Measurements from ENCODE around the gene GALNT7. TPM values are rescaled to one million over a fixed set of nuclear protein-coding genes. Genes with fewer than 3 reads are reported as not detected.

Gene GALNT7
- total and polyA plus RNA-seq, 2 donors (not counting 3 experiments of a cell fraction or from before 2014, with no cell fraction given) = 19.6 to 54.6 TPM

DNA sequence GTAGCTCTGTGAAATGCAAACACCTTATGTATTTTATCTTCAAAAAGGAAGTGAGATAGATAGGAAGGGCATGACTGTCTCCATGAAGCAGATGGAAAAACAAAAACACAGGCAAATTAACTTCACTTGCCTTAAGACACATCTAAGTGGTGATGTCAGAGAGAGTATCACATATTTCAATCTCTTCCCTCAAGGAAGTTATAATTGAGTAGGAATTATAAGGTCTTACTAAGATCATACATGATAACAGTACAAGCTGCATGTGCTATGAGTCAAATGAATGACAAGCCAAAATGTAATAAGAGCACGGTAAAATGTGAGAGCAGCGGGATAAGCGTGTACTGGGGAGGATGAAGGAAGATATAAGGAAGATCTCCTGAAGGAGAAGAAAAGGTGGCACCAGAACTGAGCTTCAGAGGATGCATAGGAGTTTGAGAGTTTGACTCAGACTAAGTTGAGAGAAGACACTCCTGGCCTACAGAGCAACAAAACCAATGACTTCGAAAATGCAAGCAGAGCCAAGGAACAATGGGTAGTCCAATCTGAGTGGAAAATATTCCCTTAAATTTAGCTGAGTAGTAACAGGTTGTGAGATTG lies 43.3 kb upstream of the GALNT7 start:
- intact Hi-C loops (cut with micrococcal nuclease) = no loop called here
- H3K4me3 ChIP-seq (replicated peaks in 1 of 3; ENCODE audit: insufficient read depth in 1 of 3, low read depth in 1 of 3, low read length in 3 of 3) = no peak overlapping the region
- dilution Hi-C loops (cut with MboI; ENCODE audit: extremely low pct_ligation_motif_present, low sequenced_read_pairs) = no loop called here

More for the DNA sequence above, 43.3 kb upstream of the GALNT7 start:
- Histone ChIP-seq H2AFZ (ENCODE audit: low read depth, low read length) (no peak overlapping the region), H3K79me2 (ENCODE audit: control insufficient read depth, insufficient read depth, low read length) (no peaks in the 10 kb centered on the region), H3K4me2 (ENCODE audit: insufficient read depth, low read length) (no peak overlapping the region), H3K27me3 (ENCODE audit: control insufficient read depth in 2 of 2, insufficient read depth in 2 of 2, low read length in 2 of 2) (no peaks in the 10 kb centered on the region), H3K9me3 (replicated peaks; ENCODE audit: control insufficient read depth, insufficient read depth, low read length) (no peaks in the 10 kb centered on the region), H4K20me1 (replicated peaks; ENCODE audit: control insufficient read depth, extremely low read depth, insufficient read depth, low read length) (no peaks in the 10 kb centered on the region), H3K9ac (replicated peaks; ENCODE audit: extremely low read depth, insufficient read depth, low read length) (no peak overlapping the region), H3K9me1 (replicated peaks; ENCODE audit: control insufficient read depth, extremely low read depth, insufficient read depth, low read length) (no peaks in the 10 kb centered on the region), H3K27ac (ENCODE audit: insufficient read depth, low read depth, low read length) (no peak overlapping the region), H3K36me3 (ENCODE audit: control insufficient read depth in 2 of 2, extremely low read depth in 1 of 2, insufficient read depth in 2 of 2, low read length in 2 of 2) (no peaks in the 10 kb centered on the region), H3K4me1 (ENCODE audit: control insufficient read depth, extremely low read depth, insufficient read depth, low read length) (no peaks in the 10 kb centered on the region)
- peak; percentile 3 for DNase-seq (ENCODE audit: low read depth, low spot score)
- FAIRE-seq = peak; percentile 56
- ChIA-PET POLR2A (no interaction called here), CTCF (interaction anchor here (0.6 kb wide), 1 partner anchor 112 kb away, joined by 3 read pairs; no protein-coding TSS in a partner anchor)
- no TSS peak for BruUV-seq (replicated peaks)
- TF ChIP-seq, protein P1, sequence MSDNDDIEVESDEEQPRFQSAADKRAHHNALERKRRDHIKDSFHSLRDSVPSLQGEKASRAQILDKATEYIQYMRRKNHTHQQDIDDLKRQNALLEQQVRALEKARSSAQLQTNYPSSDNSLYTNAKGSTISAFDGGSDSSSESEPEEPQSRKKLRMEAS (IDR thresholded peaks at IDR 0.05; ENCODE audit: insufficient read depth, insufficient read length) = no peak
- TF ChIP-seq, protein P2, sequence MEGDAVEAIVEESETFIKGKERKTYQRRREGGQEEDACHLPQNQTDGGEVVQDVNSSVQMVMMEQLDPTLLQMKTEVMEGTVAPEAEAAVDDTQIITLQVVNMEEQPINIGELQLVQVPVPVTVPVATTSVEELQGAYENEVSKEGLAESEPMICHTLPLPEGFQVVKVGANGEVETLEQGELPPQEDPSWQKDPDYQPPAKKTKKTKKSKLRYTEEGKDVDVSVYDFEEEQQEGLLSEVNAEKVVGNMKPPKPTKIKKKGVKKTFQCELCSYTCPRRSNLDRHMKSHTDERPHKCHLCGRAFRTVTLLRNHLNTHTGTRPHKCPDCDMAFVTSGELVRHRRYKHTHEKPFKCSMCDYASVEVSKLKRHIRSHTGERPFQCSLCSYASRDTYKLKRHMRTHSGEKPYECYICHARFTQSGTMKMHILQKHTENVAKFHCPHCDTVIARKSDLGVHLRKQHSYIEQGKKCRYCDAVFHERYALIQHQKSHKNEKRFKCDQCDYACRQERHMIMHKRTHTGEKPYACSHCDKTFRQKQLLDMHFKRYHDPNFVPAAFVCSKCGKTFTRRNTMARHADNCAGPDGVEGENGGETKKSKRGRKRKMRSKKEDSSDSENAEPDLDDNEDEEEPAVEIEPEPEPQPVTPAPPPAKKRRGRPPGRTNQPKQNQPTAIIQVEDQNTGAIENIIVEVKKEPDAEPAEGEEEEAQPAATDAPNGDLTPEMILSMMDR (IDR thresholded peaks at IDR 0.05; ENCODE audit: extremely low read depth in 1 of 2, insufficient read depth in 1 of 2, low read depth in 1 of 2, low read length in 2 of 2) = no peak
- TF ChIP-seq JUN (IDR thresholded peaks at IDR 0.05; ENCODE audit: borderline replicate concordance, insufficient read depth, insufficient read length, low read depth) (no peak), FOS (IDR thresholded peaks at IDR 0.05; ENCODE audit: borderline replicate concordance, insufficient read depth, low read length) (no peak), GATA2 (IDR thresholded peaks at IDR 0.05; ENCODE audit: insufficient read depth, insufficient read length, low read depth, low read length) (no peak), POLR2A (IDR thresholded peaks at IDR 0.05; ENCODE audit: low read depth, low read length) (no peak), EZH2 (IDR thresholded peaks at IDR 0.05; ENCODE audit: borderline replicate concordance, low read depth, low read length, severe bottlenecking) (no peak), MYC (IDR thresholded peaks at IDR 0.05; ENCODE audit: low read depth, low read length) (no peak), POLR2AphosphoS5 (IDR thresholded peaks at IDR 0.05; ENCODE audit: insufficient read depth, low read depth, low read length) (no peak)

Data from endothelial cell of umbilical vein (primary cell).